ENCODE data around the gene MPDZ. TPM values are rescaled to one million over a fixed set of nuclear protein-coding genes. Genes with fewer than 3 reads are reported as not detected.

The MPDZ gene
- total and polyA plus RNA-seq, 2 of the 13 experiments (the other 11 are each of a cell fraction or from before 2014, with no cell fraction given), result 12.4 to 14.7 TPM

GRCh38 chr9:13239208-13239607 lies 40.3 kb downstream of the MPDZ start:
- no peaks in the 10 kb centered on the region for H4K20me1 ChIP-seq (ENCODE audit: insufficient read depth, low read length)
- 80% methylated on average over 1 of the region's 1 CpG for WGBS (ENCODE audit: low lambda C conversion rate)

More at GRCh38 chr9:13239208-13239607, 40.3 kb downstream of the MPDZ start:
- no peaks in the 10 kb centered on the region for H3K4me1 ChIP-seq (ENCODE audit: insufficient read depth, low read length)
- TF ChIP-seq SMAD1 (CRISPR knock-in tag; IDR thresholded peaks at IDR 0.05; ENCODE audit: borderline replicate concordance, low read depth) (no peak), ZNF33B (CRISPR knock-in tag; IDR thresholded peaks at IDR 0.05) (no peak), SOX6 (IDR thresholded peaks at IDR 0.05) (no peak), SOX6 (CRISPR knock-in tag; IDR thresholded peaks at IDR 0.05) (no peak), KLF13 (CRISPR knock-in tag; IDR thresholded peaks at IDR 0.05) (no peak), CREM (IDR thresholded peaks at IDR 0.05) (no peak), CREM (CRISPR knock-in tag; IDR thresholded peaks at IDR 0.05) (no peak), HNRNPL (IDR thresholded peaks at IDR 0.05; ENCODE audit: low read depth, low read length) (no peak), ZNF605 (CRISPR knock-in tag; IDR thresholded peaks at IDR 0.05) (no peak), EED (CRISPR knock-in tag; IDR thresholded peaks at IDR 0.05) (no peak), HOXA9 (CRISPR knock-in tag; IDR thresholded peaks at IDR 0.05; ENCODE audit: borderline replicate concordance) (no peak), NR0B2 (CRISPR knock-in tag; IDR thresholded peaks at IDR 0.05) (no peak), TFDP2 (CRISPR knock-in tag; IDR thresholded peaks at IDR 0.05) (no peak), ATM (IDR thresholded peaks at IDR 0.05; ENCODE audit: borderline replicate concordance) (no peak), ZNF556 (CRISPR knock-in tag; IDR thresholded peaks at IDR 0.05; ENCODE audit: borderline replicate concordance) (no peak), ZMYM2 (CRISPR knock-in tag; IDR thresholded peaks at IDR 0.05) (no peak), CCDC6 (CRISPR knock-in tag; IDR thresholded peaks at IDR 0.05) (no peak)
- no peaks in the 10 kb centered on the region for H3K27me3 ChIP-seq (ENCODE audit: control insufficient read depth in 1 of 2, insufficient read depth in 2 of 2, low read length in 2 of 2)
- no peak overlapping the region for H3K4me2 ChIP-seq (ENCODE audit: low read depth, low read length)
- H3K4me3 ChIP-seq (replicated peaks in 1 of 3; ENCODE audit: insufficient read depth in 1 of 3, low read depth in 2 of 3, low read length in 3 of 3), result no peak overlapping the region
- no peak overlapping the region for H3K9ac ChIP-seq (ENCODE audit: insufficient read depth, low read depth, low read length)
- no peak overlapping the region for H3K27ac ChIP-seq (ENCODE audit: extremely low read length, insufficient read depth, low read length)
- CTCF ChIA-PET (ENCODE audit: low intra/inter-chr PET ratio, low total read pairs), result no interaction called here
- no TSS peak for BruUV-seq (replicated peaks)
- in situ Hi-C loops (cut with HindIII; ENCODE audit: extremely low pct_ligation_motif_present, low pct_unique_long_range_greater_than_20kb), result no loop called here
- DNase-seq (ENCODE audit: low spot score), result no peak
- H3K9me3 ChIP-seq (ENCODE audit: low read length), result no peaks in the 10 kb centered on the region
- POLR2A ChIA-PET, result no interaction called here
- H3K36me3 ChIP-seq (replicated peaks in 1 of 2; ENCODE audit: control insufficient read depth in 1 of 2, insufficient read depth in 2 of 2, low read length in 2 of 2), result no peaks in the 10 kb centered on the region
- intact Hi-C loops (cut with micrococcal nuclease; ENCODE audit: unreplicated experiment), result no loop called here
- ATAC-seq, result no peak
- FAIRE-seq, result no peak
- no peak overlapping the region for H2AFZ ChIP-seq (ENCODE audit: low read length)
- no peaks in the 10 kb centered on the region for H3K79me2 ChIP-seq (ENCODE audit: insufficient read depth, low read length)
